NCI-H526 treated with DMSO at 0.1 percent for 48 hours (cell line): ENCODE results near the gene GPATCH3.
"Not testable (repeated sequence)": the region's sequence is repeated elsewhere in the genome, so short reads cannot be mapped to it uniquely, and the experiment has no call there.

Experiments used
- DNase-seq: peaks from one replicate; lab custom pipeline; 2025; lab: John Stamatoyannopoulos, UW

Gene GPATCH3

DNA sequence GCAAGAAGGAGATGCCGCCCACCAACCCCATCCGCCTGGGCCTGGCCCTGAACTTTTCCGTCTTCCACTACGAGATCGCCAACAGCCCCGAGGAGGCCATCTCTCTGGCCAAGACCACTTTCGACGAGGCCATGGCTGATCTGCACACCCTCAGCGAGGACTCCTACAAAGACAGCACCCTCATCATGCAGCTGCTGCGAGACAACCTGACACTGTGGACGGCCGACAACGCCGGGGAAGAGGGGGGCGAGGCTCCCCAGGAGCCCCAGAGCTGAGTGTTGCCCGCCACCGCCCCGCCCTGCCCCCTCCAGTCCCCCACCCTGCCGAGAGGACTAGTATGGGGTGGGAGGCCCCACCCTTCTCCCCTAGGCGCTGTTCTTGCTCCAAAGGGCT lies 36.6 kb downstream of the GPATCH3 start:
- no peak for DNase-seq

DNA sequence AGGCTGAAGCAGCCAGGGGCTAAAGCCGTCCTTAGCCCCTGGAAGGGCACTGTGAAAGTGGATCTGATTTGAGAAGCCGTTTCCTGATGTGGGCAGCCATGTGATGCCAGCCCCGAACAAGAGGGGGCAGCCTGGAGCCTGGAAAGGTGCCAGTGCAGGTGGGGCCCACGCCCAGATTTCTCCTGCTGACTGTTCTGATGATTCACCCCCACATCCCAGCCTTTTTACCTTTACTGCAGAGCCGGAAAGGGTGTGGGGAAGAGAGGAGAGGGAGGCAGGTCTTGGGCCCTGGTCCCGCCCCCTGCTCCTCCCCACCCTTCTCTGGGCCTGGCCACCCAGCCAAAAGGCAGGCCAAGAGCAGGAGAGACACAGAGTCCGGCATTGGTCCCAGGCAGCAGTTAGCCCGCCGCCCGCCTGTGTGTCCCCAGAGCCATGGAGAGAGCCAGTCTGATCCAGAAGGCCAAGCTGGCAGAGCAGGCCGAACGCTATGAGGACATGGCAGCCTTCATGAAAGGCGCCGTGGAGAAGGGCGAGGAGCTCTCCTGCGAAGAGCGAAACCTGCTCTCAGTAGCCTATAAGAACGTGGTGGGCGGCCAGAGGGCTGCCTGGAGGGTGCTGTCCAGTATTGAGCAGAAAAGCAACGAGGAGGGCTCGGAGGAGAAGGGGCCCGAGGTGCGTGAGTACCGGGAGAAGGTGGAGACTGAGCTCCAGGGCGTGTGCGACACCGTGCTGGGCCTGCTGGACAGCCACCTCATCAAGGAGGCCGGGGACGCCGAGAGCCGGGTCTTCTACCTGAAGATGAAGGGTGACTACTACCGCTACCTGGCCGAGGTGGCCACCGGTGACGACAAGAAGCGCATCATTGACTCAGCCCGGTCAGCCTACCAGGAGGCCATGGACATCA lies 37.2 kb downstream of the GPATCH3 start, which contains the start of gene SFN:
Gene SFN, plus strand, starts transcription at position 369 of the 904 bp plus-strand sequence. Its CDS starts 64 bp downstream, at position 433.
- no peak for DNase-seq

DNA sequence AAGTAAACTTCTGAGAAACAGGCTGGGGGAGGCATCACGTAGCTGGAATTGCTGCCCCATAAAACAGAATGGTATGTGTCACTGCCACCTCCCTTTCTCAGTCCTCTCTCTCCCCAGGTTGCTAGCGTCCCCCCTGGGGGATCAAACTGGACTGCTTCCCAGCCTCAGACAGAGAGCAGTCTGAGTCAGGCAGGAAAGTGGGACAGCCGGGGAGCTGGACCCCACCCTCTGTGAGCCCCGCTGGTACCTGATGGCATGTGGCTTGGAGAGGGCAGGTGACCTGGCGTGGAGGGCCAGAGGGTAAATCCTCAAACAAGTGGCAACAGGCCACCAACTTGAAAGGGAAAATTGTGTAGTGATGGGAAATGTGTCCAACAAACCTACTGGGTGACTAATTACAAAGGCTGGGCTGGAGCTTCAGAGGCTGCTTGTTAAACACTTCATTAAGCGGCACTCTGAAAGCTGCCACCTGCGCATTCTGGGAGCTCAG lies 38.3 kb downstream of the GPATCH3 start:
- no peak for DNase-seq

DNA sequence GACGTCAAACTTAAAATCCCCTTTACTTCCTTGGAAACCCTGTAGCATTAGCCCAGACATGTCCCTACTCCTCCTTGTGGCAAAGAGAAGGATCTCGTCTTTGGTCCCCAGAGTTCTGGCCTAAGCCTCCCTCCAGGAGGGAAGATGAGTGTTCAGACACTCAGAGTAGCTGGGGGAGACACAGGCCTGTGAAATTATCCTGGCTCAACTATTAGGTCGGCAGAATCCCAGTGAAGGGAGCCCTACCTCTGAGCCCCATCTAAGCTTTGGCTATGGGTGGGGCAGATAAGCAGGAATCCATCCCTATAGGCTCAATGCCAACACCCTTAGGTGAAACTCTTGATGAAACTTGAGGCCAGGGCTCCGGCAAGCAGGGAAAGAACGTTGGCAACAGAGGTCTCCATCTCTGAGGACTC lies 39.0 kb downstream of the GPATCH3 start:
- no peak for DNase-seq

DNA sequence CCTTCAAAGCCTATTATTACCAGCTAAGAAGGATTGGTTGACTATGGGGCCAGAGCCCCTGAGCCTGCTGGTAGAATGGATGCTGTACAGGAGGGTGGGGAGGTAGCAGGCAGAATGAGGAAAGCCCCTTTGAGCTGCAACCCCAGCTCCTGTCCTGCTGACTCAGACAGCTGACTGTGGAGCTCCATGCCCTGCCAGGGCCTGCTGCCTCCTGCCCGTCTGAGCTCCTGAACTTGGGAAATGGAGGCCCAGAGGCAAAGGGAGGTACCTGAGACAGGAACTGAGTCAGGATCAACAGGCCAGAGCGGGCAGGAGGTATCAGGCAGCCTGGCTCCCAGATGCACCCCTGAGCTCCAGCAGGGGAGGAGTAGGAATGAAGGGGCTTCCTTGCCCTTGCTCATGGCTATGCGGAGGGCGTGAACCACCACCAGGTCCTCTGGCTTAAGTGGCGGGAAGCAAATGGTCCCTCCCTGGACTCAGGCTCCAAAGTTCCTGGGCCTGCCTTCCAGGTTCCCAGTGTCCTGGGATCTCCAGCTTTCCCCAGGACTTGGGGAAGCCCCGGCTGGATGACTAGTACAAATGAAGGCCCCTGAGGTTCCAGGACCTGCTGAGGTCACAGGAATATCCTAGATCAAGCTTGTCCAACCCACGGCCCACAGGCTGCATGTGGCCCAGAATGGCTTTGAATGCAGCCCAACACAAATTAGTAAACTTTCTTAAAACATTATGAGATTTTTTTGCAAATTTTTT lies 41.2 kb downstream of the GPATCH3 start:
- DNase-seq, result no peak

DNA sequence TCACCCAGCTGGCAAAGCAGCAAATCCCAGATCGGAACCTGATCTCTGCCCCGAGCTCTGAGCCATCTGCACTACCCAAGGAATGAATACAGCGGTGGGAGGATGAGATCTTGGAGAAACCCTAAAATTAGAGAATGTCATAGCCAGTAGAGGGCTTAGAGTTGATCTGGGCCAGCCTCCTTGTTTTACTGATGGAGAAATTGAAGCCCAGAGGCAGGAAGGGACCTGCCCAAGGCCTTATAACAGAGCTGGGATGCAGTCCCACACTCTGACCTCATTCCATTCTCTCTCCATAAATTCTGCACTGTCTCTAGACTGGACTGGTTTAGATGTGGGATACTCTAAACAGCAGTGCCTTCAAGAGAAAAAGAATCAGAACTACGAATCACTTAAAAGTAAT lies 42.1 kb downstream of the GPATCH3 start:
- no peak for DNase-seq

DNA sequence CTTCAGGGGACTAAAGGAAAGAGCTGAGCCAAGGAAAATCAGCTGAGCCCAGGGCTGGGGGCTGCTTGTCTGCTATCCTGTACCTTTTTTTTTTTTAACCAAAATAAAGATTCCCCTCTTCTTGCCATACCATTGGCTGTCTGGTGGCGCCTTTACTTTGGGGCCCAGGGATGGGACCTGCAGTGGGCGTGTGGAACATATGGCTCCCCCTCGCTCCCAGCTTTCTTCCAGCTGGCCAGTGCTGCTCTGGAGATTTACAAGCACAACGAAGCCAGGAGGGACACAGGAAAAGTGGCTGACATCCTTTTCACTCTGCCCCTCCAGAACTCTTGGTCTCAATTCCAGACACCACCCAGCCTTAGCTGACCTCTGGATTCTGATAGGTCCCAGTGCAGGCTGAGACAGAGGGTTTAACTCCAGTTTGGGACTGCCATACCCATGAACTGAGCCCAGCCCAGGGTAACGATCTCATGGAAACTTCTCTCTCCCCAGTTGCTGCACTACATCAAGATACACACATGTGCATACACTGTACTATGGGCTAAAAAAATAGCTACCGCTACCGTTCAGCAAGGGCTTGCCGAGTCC lies 42.7 kb downstream of the GPATCH3 start:
- no peak for DNase-seq

DNA sequence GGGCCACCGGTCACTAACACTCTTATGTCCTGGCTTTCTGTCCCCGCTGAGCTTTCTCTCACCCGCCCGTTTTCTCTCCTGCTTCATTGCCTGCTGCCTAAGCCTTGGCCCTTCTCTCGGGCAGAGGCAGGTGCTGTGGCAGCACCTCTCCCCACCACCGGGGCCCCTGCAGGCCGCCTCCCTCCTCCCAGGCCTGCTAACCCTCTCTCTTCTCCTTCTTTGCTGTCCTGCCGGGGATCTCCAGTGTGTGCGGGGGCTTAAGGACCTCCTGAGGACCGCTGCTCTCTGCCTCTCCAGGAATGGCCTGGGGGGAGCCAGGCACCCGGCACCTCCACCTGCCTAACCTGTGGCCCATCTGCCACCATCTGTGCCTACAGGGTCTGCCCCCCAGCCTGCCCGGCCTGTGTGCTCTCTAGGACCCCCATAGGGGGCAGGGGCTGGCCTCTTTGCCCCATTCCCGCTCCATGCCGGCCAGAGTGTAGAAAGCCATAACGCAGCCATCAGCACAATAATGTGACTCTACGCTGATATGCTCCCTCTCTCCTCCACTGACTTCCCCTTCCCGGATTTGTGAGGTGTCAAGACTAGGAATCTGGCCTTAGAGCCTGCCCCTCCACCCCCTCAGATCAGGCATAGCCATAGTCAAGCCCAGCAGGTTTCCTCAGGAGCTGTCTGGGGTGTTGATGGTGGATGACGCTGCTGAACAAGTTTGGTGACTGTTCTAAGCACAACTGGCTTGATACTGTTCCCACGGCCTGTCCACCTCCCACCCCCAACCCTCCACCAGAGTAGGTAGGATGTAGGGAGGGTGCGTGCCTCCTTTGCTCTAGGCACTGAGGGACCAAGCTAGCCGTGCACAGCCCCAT lies 43.4 kb downstream of the GPATCH3 start:
- no peak for DNase-seq

DNA sequence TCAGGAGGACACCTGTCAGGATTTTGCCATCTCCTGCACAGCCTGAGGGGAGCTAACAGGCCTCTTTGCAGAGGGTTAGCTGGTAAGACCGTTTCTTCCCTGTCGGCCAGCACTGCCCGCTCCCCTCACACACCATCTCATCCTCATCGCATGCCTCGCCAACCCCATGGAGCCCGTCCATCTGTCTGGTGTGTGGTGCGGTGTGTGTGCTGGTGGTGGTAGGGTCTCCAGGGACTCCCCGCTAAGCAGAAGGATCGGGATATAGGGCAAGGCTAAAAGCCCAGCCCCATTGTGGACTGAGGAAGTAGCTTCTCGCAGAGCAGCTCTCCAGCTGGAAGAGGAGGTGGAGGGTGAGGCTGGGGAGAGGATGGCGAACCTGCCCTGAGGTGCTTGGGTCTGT lies 44.1 kb downstream of the GPATCH3 start:
- DNase-seq, result no peak

DNA sequence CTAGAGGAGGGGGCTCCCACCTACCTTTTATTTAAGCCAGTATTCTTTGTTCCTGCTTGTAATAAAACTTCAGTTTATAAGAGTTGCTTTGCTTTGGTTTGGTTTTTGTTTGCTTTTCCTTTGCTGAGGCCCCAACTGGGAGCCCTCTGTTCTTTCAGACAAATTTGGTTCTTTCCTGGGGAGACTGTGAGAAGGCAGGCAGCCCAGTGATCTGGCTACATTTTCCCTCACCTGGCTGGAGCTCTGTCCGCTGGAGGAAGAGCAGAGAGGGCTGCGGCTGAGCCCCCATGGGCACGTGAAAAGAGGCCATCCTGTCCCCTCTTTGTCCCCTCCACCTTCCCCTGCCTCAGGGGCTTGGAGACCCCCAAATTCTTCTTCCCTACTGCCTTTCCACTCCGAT lies 44.6 kb downstream of the GPATCH3 start:
- DNase-seq, result no peak

DNA sequence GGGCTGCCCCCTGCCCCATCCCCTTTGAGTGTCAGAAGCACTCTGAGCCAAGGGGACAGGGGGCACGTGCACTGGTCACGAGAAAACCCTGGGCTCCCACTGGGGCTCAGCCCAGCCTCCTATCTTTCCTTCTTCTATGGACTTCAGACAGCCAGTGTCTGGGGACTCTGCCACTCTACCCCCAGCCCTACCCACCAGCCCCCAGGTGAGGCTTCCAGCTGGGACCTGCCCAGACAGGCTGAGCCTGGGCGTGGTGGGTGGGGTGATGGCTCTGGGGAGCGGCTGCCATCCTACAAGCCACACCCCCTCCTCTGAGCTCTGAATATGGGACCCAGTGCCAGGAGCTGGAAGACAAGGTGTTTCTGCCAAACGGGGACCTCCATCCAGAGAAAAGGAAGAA lies 45.4 kb downstream of the GPATCH3 start:
- DNase-seq, result no peak

DNA sequence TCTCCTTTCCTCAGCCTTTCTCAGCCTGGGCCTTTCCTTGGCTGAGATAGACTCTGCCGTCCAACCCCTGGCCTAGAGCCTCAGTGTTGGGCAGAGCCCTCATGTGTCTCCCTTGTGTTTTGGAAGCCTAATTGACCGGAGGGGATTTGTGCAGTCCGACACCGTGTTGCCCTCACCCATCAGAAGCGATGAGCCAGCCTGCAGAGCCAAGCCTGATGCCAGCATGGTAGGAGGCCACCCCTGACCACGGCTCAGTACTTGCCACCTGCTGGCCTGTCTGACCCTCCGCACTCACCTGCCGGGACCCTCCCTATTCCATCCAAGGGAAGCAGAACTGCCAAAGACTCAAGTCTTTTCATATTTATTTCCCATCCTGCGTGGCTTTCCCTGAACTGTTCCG lies 46.7 kb downstream of the GPATCH3 start:
- DNase-seq, result no peak

DNA sequence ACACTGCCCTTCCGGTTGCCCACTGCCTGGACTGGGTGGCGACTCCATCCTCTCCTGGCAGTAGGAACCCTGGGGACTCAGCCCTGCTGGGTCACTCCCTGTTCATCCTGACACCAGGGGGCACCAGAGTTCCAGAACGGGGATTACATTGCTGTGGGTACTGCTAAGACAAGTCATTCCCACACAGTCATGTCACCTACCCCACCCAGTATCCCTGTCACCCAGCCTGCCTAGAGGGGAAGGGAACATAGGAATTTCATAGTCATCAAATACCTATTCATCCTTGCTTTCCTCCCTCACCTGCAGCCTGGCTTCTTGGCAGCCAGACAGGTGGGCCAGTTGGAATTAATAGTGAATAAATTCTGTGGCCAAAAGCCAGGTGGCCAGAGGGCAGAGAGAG lies 47.1 kb downstream of the GPATCH3 start:
- DNase-seq, result peak; percentile 16

DNA sequence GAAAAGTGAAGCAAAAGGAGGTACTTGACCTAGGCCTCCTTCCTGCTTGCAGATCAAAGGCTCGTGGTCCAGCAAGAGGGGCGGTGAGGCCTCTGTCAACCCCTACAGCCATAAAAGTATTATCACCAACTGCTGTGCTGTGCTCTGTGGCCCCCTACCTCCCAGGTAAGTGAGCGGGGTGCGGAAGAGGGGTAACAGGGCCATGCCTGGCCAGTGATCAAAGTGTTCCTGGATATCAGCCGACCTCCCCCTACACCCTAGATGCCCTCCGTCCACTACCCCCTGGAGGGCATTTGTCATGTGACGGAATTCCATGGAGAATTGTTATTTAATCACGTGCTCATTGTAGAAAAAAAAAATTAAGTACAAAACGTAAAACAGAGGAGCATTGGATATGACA lies 47.6 kb downstream of the GPATCH3 start:
- DNase-seq, result no peak

DNA sequence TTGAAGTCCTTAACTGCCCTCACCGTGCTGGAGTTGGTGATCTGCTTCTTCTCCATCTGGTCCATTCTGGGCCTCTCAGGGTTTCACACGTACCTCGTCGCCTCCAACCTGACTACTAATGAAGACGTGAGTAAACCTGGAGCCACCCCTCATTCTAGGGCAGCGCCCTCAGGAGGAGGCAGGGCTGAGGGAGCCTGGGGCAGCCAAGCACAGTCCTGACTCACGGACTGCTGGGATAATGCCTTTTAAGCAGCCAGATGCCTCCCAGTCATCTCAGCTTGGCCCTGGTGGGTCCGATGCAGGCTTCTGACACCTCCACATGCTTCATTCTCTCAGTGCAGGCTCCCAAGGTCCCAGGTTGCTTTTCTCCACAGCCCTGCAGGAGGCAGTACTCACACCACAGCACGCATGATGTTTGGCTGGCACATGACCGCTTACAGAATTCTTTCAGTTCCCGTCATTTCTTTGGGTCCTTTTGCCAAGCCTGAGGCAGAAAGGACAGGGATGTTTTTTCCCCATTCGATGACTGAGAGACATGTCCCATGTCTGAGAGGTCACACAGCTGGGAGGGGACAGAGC lies 49.1 kb downstream of the GPATCH3 start:
- no peak for DNase-seq

DNA sequence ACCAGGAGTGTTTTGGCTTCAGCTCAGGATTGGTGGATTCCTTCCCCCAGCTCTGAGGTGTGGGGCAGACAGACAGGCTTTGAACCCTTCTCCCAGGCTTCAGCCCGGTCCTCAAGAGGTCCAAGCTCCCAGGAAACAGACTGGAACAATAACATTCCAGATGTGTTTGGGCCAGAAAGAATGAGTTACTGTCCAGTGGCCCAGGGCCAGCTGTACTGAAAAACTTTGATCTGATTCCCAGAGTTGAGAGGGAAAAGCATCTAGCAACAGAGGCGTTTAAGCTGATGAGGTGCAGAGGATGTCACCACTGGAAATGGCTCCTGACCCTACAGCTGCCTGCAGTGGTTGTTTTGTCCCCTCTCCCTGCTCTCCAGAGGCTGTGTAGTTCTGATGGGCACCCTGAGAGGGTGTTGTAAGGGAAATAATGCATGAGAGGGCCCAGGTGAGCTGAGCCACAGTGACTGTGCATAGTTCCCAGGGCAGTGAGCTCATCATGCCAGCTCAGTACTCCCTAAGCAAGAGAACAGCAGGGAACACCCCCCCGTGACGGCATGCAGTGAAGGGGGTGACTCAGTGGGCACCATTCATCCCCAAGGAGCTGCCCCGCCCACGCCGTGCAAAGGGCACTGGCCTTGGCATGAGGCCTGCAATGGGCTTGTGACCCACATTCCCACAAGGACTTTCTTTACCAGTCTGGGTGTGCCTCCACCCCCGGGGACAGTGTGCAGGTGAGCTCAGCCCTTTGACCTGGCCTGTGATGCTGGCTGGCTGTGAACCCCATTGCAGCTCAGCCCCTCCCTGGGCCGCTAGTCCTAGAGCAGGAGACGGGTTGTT lies 51.1 kb downstream of the GPATCH3 start:
- DNase-seq, result no peak

DNA sequence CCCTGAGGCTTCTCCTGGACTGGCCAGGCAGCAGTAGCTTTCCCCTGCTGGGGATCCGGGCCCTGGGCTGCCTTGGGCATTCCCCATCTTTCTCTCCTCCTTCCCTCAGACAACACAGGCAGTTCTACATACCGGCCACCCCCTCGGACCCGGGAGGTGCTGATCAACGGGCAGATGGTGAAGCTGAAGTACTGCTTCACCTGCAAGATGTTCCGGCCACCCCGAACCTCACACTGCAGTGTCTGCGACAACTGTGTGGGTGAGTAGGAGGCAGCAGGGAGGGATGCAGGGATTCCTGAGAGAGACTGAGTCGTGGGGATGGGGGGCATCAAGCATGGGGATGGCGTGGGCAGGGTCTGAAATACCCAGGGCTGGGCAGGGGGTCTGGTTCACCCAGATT lies 51.8 kb downstream of the GPATCH3 start:
- DNase-seq, result no peak

DNA sequence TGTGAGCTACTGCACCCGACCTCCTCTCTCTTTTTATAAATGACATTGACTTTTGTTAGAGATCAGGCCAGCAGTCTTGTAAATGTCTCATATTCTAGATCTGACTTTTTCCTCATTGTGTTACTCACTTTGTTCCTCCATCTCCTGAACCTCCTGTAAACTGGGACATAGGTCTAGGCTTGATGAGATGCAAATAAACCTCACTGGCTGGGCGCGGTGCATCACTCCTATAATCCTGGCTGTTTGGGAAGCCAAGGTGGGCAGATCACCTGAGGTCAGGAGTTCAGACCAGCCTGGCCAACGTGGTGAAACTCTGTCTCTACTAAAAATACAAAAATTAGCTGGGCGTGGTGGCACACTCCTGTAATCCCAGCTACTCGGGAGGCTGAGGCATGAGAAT lies 52.4 kb downstream of the GPATCH3 start:
- not testable (repeated sequence) for DNase-seq

DNA sequence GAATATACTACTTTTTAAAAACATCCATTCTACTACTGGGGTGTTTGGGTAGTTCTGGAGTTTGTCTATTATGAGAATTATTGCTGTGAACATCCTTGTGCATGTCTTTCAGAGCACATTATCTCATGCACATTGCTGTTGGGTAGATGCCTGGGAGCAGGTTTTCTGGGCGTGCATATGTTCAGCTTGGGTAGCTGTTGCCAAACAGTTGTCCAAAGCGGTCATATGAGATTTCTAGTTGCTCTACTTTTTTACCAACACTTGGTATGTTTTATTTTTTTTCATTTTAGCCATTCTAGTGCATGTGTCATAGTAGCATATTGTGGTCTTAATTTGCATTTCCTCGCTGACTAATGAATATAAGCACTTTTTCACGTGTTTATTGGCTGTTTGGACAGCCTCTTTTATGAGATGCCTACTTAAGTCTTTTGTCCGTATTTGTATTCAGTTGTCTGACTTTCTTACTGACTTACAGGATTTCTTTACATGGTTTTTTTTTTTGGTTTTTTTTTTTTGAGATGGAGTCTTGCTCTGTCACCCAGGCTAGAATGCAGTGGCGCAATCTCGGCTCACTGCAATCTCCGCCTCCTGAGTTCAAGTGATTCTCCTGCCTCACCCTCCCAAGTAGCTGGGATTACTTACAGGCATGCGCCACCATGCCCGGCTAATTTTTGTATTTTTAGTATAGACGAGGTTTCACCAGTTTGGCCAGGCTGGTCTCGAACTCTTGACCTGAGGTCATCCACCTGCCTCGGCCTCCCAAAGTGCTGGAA lies 55.7 kb downstream of the GPATCH3 start:
- no peak for DNase-seq
